Lower leg skin (tissue), 3 donors: Measurements from ENCODE around the gene SLC13A3.

Experiments used
- POLR2A ChIP-seq, 2 donors: fragments of 450-650 bp; IDR thresholded peaks; one replicate each; pipeline ENCODE4 v1.6.1; 2016 to 2017; ENCODE audit warnings: antibody characterized with exemption in 2 of 2, mild to moderate bottlenecking in 1 of 2, moderate library complexity in 1 of 2
- TF ChIP-seq, protein P1 (sequence below), 3 donors: fragments of 450-650 bp; IDR thresholded peaks; one replicate each; pipeline ENCODE4 v1.5.1; 2016; ENCODE audit warnings: antibody characterized with exemption in 3 of 3, mild to moderate bottlenecking in 3 of 3, moderate library complexity in 2 of 3

DNA sequence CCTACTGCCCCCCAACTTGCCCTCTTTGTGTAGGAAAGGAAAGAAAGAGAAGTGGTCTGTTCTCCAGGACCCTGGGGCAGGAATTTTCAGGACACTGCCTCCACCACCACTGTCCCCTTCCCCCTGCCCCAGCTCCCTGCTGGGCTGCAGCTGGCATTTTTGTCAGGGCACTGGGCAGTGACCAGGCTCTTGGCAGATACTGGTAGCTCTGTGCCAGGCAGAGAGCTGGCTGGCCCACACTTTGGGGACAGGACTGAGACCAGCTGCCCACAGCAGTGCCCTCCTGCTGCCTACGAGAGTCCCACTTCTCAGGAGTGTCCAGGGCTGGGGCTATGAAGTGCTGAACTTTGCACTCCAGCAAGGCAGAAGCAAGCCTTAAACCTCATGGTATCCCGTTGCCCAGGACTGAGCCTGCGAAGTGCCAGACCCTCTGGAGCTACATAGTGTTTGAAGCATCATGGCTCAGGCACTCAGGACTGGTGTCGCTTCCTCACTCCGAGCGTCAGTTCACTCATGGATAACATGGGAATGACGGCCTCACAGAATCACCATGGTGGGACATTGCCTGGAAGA is 19.3 kb downstream of the SLC13A3 start:
- TF ChIP-seq POLR2A (IDR thresholded peaks at IDR 0.05), result no peak
- TF ChIP-seq, protein P1, sequence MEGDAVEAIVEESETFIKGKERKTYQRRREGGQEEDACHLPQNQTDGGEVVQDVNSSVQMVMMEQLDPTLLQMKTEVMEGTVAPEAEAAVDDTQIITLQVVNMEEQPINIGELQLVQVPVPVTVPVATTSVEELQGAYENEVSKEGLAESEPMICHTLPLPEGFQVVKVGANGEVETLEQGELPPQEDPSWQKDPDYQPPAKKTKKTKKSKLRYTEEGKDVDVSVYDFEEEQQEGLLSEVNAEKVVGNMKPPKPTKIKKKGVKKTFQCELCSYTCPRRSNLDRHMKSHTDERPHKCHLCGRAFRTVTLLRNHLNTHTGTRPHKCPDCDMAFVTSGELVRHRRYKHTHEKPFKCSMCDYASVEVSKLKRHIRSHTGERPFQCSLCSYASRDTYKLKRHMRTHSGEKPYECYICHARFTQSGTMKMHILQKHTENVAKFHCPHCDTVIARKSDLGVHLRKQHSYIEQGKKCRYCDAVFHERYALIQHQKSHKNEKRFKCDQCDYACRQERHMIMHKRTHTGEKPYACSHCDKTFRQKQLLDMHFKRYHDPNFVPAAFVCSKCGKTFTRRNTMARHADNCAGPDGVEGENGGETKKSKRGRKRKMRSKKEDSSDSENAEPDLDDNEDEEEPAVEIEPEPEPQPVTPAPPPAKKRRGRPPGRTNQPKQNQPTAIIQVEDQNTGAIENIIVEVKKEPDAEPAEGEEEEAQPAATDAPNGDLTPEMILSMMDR (IDR thresholded peaks at IDR 0.05), result no peak
